ENCODE measurements around the gene CNTNAP2. TPM values are rescaled to one million over a fixed set of nuclear protein-coding genes. Genes with fewer than 3 reads are reported as not detected.

Gene CNTNAP2
- total and polyA plus RNA-seq, 2 donors, result 5.1 to 10.3 TPM

GRCh38 chr7:147909431-147910148, 1793.0 kb downstream of the CNTNAP2 start:
- no peak for DNase-seq (ENCODE audit: low read depth in 6 of 9, low spot score in 9 of 9)
- Histone ChIP-seq H3K27me3 (ENCODE audit: control insufficient read depth in 2 of 2, insufficient read depth in 1 of 2, low read length in 1 of 2) (no peaks in the 10 kb centered on the region), H3K27ac (ENCODE audit: low read depth in 1 of 2, low read length in 1 of 2) (no peak overlapping the region), H3K9me3 (ENCODE audit: control insufficient read depth in 2 of 2, insufficient read depth in 1 of 2, low read length in 1 of 2) (no peaks in the 10 kb centered on the region), H3K4me3 (ENCODE audit: low read length in 2 of 2) (no peak overlapping the region), H3K36me3 (ENCODE audit: control insufficient read depth in 2 of 2, insufficient read depth in 2 of 2, low read length in 1 of 2) (no peaks in the 10 kb centered on the region), H3K4me1 (ENCODE audit: control insufficient read depth in 2 of 2, insufficient read depth in 2 of 2, low read length in 2 of 2) (no peaks in the 10 kb centered on the region)
- 93% methylated on average over 10 of the region's 10 CpGs for WGBS

GRCh38 chr7:147911201-147911601, 1794.6 kb downstream of the CNTNAP2 start:
- 16% methylated on average over 3 of the region's 3 CpGs for WGBS
- Histone ChIP-seq H3K4me1 (ENCODE audit: control insufficient read depth in 2 of 2, insufficient read depth in 2 of 2, low read length in 2 of 2) (no peaks in the 10 kb centered on the region), H3K27ac (ENCODE audit: low read depth in 1 of 2, low read length in 1 of 2) (no peak overlapping the region), H3K27me3 (ENCODE audit: control insufficient read depth in 2 of 2, insufficient read depth in 1 of 2, low read length in 1 of 2) (no peaks in the 10 kb centered on the region), H3K9me3 (ENCODE audit: control insufficient read depth in 2 of 2, insufficient read depth in 1 of 2, low read length in 1 of 2) (no peaks in the 10 kb centered on the region), H3K36me3 (ENCODE audit: control insufficient read depth in 2 of 2, insufficient read depth in 2 of 2, low read length in 1 of 2) (no peaks in the 10 kb centered on the region), H3K4me3 (ENCODE audit: low read length in 2 of 2) (no peak overlapping the region)
- DNase-seq (ENCODE audit: low read depth in 6 of 9, low spot score in 9 of 9), result peak in 1 of 9 donors; percentile 1

GRCh38 chr7:147912291-147912690, 1795.7 kb downstream of the CNTNAP2 start:
- DNase-seq (ENCODE audit: low read depth in 6 of 9, low spot score in 9 of 9), result no peak
- Histone ChIP-seq H3K4me1 (ENCODE audit: control insufficient read depth in 2 of 2, insufficient read depth in 2 of 2, low read length in 2 of 2) (no peaks in the 10 kb centered on the region), H3K4me3 (ENCODE audit: low read length in 2 of 2) (no peak overlapping the region), H3K9me3 (ENCODE audit: control insufficient read depth in 2 of 2, insufficient read depth in 1 of 2, low read length in 1 of 2) (no peaks in the 10 kb centered on the region), H3K27ac (ENCODE audit: low read depth in 1 of 2, low read length in 1 of 2) (no peak overlapping the region), H3K27me3 (ENCODE audit: control insufficient read depth in 2 of 2, insufficient read depth in 1 of 2, low read length in 1 of 2) (no peaks in the 10 kb centered on the region), H3K36me3 (ENCODE audit: control insufficient read depth in 2 of 2, insufficient read depth in 2 of 2, low read length in 1 of 2) (no peaks in the 10 kb centered on the region)
- 82% methylated on average over 2 of the region's 2 CpGs for WGBS

GRCh38 chr7:147912946-147913638, 1796.5 kb downstream of the CNTNAP2 start:
- DNase-seq (ENCODE audit: low read depth in 6 of 9, low spot score in 9 of 9), result no peak
- H3K27ac ChIP-seq (ENCODE audit: low read depth in 1 of 2, low read length in 1 of 2), result no peak overlapping the region
- no peaks in the 10 kb centered on the region for H3K36me3 ChIP-seq (ENCODE audit: control insufficient read depth in 2 of 2, insufficient read depth in 2 of 2, low read length in 1 of 2)
- WGBS, result 77% methylated on average over 2 of the region's 2 CpGs
- H3K27me3 ChIP-seq (ENCODE audit: control insufficient read depth in 2 of 2, insufficient read depth in 1 of 2, low read length in 1 of 2), result no peaks in the 10 kb centered on the region
- no peak overlapping the region for H3K4me3 ChIP-seq (ENCODE audit: low read length in 2 of 2)
- no peaks in the 10 kb centered on the region for H3K9me3 ChIP-seq (ENCODE audit: control insufficient read depth in 2 of 2, insufficient read depth in 1 of 2, low read length in 1 of 2)
- no peaks in the 10 kb centered on the region for H3K4me1 ChIP-seq (ENCODE audit: control insufficient read depth in 2 of 2, insufficient read depth in 2 of 2, low read length in 2 of 2)

GRCh38 chr7:147915781-147916180, 1799.2 kb downstream of the CNTNAP2 start:
- no peak for DNase-seq (ENCODE audit: low read depth in 6 of 9, low spot score in 9 of 9)
- Histone ChIP-seq H3K4me3 (ENCODE audit: low read length in 2 of 2) (no peak overlapping the region), H3K4me1 (ENCODE audit: control insufficient read depth in 2 of 2, insufficient read depth in 2 of 2, low read length in 2 of 2) (no peaks in the 10 kb centered on the region), H3K27me3 (ENCODE audit: control insufficient read depth in 2 of 2, insufficient read depth in 1 of 2, low read length in 1 of 2) (no peaks in the 10 kb centered on the region), H3K27ac (ENCODE audit: low read depth in 1 of 2, low read length in 1 of 2) (no peak overlapping the region), H3K9me3 (ENCODE audit: control insufficient read depth in 2 of 2, insufficient read depth in 1 of 2, low read length in 1 of 2) (no peaks in the 10 kb centered on the region), H3K36me3 (ENCODE audit: control insufficient read depth in 2 of 2, insufficient read depth in 2 of 2, low read length in 1 of 2) (no peaks in the 10 kb centered on the region)
- 90% methylated on average over 4 of the region's 4 CpGs for WGBS

GRCh38 chr7:147916573-147916972, 1800.0 kb downstream of the CNTNAP2 start:
- WGBS, result 93% methylated on average over 4 of the region's 4 CpGs
- Histone ChIP-seq H3K27me3 (ENCODE audit: control insufficient read depth in 2 of 2, insufficient read depth in 1 of 2, low read length in 1 of 2) (no peaks in the 10 kb centered on the region), H3K27ac (ENCODE audit: low read depth in 1 of 2, low read length in 1 of 2) (no peak overlapping the region), H3K36me3 (ENCODE audit: control insufficient read depth in 2 of 2, insufficient read depth in 2 of 2, low read length in 1 of 2) (no peaks in the 10 kb centered on the region), H3K4me1 (ENCODE audit: control insufficient read depth in 2 of 2, insufficient read depth in 2 of 2, low read length in 2 of 2) (no peaks in the 10 kb centered on the region), H3K4me3 (ENCODE audit: low read length in 2 of 2) (no peak overlapping the region), H3K9me3 (ENCODE audit: control insufficient read depth in 2 of 2, insufficient read depth in 1 of 2, low read length in 1 of 2) (no peaks in the 10 kb centered on the region)
- no peak for DNase-seq (ENCODE audit: low read depth in 6 of 9, low spot score in 9 of 9)

GRCh38 chr7:147923841-147924240, 1807.2 kb downstream of the CNTNAP2 start:
- H3K4me1 ChIP-seq (ENCODE audit: control insufficient read depth in 2 of 2, insufficient read depth in 2 of 2, low read length in 2 of 2), result no peaks in the 10 kb centered on the region
- H3K4me3 ChIP-seq (ENCODE audit: low read length in 2 of 2), result no peak overlapping the region
- 97% methylated on average over 3 of the region's 3 CpGs for WGBS
- no peaks in the 10 kb centered on the region for H3K27me3 ChIP-seq (ENCODE audit: control insufficient read depth in 2 of 2, insufficient read depth in 1 of 2, low read length in 1 of 2)
- no peaks in the 10 kb centered on the region for H3K36me3 ChIP-seq (ENCODE audit: control insufficient read depth in 2 of 2, insufficient read depth in 2 of 2, low read length in 1 of 2)
- DNase-seq (ENCODE audit: low read depth in 6 of 9, low spot score in 9 of 9), result no peak
- H3K9me3 ChIP-seq (ENCODE audit: control insufficient read depth in 2 of 2, insufficient read depth in 1 of 2, low read length in 1 of 2), result no peaks in the 10 kb centered on the region
- no peak overlapping the region for H3K27ac ChIP-seq (ENCODE audit: low read depth in 1 of 2, low read length in 1 of 2)

- Histone ChIP-seq H3K9me3 (ENCODE audit: control insufficient read depth in 2 of 2, insufficient read depth in 1 of 2, low read length in 1 of 2) (no peaks in the 10 kb centered on the region), H3K36me3 (ENCODE audit: control insufficient read depth in 2 of 2, insufficient read depth in 2 of 2, low read length in 1 of 2) (no peaks in the 10 kb centered on the region), H3K27ac (ENCODE audit: low read depth in 1 of 2, low read length in 1 of 2) (no peak overlapping the region), H3K4me1 (ENCODE audit: control insufficient read depth in 2 of 2, insufficient read depth in 2 of 2, low read length in 2 of 2) (no peaks in the 10 kb centered on the region), H3K27me3 (ENCODE audit: control insufficient read depth in 2 of 2, insufficient read depth in 1 of 2, low read length in 1 of 2) (no peaks in the 10 kb centered on the region), H3K4me3 (ENCODE audit: low read length in 2 of 2) (no peak overlapping the region)
- no peak for DNase-seq (ENCODE audit: low read depth in 6 of 9, low spot score in 9 of 9)
- 95% methylated on average over 4 of the region's 4 CpGs for WGBS
Observed at GRCh38 chr7:147937428-147937827, 1820.8 kb downstream of the CNTNAP2 start.

GRCh38 chr7:147941381-147941780, 1824.8 kb downstream of the CNTNAP2 start:
- Histone ChIP-seq H3K27ac (ENCODE audit: low read depth in 1 of 2, low read length in 1 of 2) (no peak overlapping the region), H3K9me3 (ENCODE audit: control insufficient read depth in 2 of 2, insufficient read depth in 1 of 2, low read length in 1 of 2) (no peaks in the 10 kb centered on the region), H3K27me3 (ENCODE audit: control insufficient read depth in 2 of 2, insufficient read depth in 1 of 2, low read length in 1 of 2) (no peaks in the 10 kb centered on the region), H3K4me3 (ENCODE audit: low read length in 2 of 2) (no peak overlapping the region), H3K4me1 (ENCODE audit: control insufficient read depth in 2 of 2, insufficient read depth in 2 of 2, low read length in 2 of 2) (no peaks in the 10 kb centered on the region), H3K36me3 (ENCODE audit: control insufficient read depth in 2 of 2, insufficient read depth in 2 of 2, low read length in 1 of 2) (no peaks in the 10 kb centered on the region)
- WGBS, result 91% methylated on average over 3 of the region's 3 CpGs
- DNase-seq (ENCODE audit: low read depth in 6 of 9, low spot score in 9 of 9), result no peak
